Hippocampal formation (tissue), 2 donors: ENCODE data around the gene CMTM8.

Experiments
- DNase-seq, 2 donors: peaks; one replicate each; lab custom pipeline; 2025; lab: John Stamatoyannopoulos, UW

Gene CMTM8

GRCh38 chr3:32229565-32229964 is 8.9 kb upstream of the CMTM8 start:
- no peak for DNase-seq

DNA sequence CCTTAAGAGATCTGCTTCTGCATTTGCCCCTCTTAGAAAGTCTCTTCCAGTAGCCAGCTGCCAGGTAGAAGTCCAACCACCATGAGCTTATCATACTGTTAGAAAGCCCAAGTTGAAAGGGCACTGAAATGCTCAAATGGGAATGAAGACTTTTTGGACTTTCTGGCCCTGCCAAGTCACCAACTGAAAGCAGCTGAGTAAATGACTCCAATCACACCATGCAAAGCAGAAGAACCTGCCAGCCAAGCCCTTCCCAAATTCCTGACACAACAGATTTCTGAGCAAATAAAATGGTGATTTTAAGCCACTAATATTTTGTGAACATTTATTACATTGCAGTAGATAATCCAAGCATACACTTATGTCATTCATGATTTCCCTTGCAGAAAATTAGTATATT is 2.1 kb upstream of the CMTM8 start:
- no peak for DNase-seq

DNA sequence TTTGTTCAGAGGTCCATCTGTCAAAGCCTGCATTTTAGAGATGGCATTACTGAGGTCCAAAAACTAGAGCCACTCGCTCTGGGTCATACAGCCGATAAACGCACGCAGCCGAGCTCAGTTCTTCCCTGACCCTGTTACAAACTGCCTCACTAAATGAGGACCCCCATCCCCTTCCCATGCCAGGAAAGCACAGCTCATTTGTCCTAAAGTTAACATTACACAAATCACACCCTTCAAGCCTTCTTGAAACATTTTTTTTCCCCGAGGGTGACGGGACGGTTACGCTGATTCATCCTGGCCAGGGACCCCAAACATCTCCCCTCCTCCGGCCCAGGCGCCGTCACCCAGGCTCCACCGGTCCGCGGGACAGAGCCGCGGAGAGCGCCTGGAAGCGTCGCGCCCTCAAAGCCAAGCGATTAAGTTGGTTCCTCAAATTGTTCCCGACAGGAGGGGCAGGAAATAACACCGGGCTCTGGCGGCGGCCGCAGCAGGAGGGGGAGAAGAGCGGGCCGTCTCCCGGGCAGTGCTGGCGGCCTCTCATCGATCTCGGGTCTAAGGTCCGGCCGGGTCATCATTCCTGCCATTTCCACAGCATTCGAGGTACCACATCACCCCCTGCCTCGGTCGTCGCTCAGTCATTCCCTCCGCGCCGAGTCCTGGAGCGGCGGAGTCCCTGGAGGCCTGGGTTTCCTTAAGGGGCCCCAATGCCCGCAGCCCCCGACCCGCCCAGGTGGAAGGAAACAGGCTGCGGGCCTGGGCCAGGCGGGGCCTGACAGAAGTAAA is 619 bp upstream of the CMTM8 start:
- no peak for DNase-seq

- no peak for DNase-seq
Measured at GRCh38 chr3:32239307-32240158, 1.1 kb downstream of the CMTM8 start.

GRCh38 chr3:32240159-32240545 is 1.7 kb downstream of the CMTM8 start:
- DNase-seq, result no peak

DNA sequence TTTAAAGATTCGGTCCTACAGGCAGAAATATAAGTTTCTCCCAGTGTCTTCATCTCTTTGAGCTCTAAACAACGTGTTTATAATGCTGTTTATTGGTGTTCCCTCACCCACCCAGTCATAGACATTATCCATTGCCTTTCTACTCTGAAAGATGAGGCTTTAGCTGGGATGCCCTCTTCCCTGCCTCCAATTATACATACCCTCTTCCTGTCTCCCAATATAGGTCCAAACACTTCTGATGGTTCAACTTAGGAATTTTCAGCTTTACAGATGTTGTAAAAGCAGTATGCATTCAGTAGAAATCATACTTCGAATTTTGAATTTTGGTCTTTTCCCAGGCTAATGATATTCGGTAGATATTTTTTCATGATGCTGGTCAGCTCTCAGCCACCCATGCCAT is 2.6 kb downstream of the CMTM8 start:
- no peak for DNase-seq

DNA sequence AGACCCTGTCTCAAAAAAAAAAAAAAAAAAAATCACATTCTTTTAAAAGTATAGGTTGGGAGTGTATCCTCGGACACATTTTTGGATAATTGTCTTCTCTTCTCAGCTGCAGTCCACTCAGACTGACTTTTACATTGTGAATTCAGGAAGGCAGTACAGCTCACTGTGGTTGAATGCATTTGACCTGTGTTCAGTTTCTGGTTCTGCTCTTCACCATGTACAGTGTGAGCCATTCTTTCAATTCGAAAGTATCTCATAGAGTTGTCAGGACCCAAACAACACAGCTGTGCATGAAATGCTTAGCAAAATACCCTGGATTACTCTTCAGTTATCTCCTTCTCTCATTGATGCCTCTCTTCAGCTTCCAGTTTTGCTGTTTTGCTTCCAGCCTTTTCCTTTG is 5.0 kb downstream of the CMTM8 start:
- DNase-seq, result no peak

DNA sequence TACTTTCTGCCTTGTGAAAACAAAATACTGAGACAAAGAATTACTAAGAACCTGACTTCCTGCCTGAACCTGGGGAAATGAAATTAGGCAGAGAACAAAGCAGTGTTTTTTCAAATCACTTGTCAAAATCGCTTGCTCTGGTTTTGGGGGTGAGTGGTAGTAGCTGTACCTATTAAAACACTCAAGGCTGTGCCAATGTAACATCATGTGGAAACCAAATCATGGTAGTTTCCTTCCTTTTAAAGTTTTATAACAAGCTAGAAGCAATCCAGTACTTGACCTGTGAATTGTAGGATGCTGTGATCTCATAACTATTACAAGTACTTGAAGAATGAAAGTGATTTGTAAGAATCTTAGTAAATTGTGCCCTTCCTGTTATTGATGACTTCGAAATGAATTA is 6.7 kb downstream of the CMTM8 start:
- no peak for DNase-seq

- no peak for DNase-seq
Measured at GRCh38 chr3:32246079-32246675, 7.7 kb downstream of the CMTM8 start.

DNA sequence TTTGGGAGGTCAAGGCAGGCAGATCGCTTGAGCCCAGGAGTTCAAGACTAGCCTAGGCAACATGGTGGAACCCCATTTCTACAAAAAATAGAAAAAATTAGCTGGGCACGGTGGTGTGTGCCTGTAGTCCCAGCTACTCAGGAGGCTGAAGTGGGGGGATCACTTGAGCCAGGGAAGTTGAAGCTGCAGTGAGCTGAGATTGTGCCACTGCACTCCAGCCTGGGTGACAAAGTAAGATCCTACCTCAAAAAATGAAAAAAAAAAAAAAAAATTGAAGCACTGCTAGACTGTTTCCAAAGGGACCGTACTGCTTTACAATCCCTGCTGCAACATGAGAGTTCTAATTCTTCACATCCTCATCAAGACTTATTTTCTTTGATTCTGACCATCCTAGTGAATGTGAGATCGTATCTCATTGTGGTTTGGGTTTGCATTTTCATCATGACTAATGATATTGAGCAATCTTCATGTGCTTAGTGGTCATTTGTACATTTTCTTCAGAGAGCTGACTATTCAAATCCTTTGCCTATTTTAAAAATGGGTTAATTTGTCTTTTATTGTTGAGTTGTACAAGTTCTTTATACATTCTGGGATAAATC is 10.8 kb downstream of the CMTM8 start:
- DNase-seq, result no peak

DNA sequence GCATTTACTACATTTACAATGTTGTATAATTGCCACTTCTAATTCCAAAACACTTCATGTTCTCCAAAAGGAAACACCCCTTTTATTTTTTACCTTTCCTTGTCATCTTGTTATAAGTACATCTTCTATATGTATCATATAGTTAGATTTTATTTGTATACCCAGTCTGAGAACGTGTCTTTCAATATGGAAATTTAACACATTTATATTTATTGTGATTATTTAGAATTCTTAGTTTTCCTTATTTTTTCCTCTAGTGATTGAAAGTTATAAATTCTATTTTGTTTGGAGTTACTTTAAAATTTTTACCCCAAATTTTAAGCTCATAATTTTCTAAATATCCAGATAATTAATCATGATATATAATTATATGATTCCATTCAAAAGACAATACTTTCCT is 15.8 kb downstream of the CMTM8 start:
- DNase-seq, result no peak

- DNase-seq, result no peak
Measured at GRCh38 chr3:32255345-32255744, 16.9 kb downstream of the CMTM8 start.

GRCh38 chr3:32256206-32256605 is 17.7 kb downstream of the CMTM8 start:
- DNase-seq, result no peak

GRCh38 chr3:32257042-32257441 is 18.6 kb downstream of the CMTM8 start:
- no peak for DNase-seq

- no peak for DNase-seq
Measured at GRCh38 chr3:32257641-32258438, 19.4 kb downstream of the CMTM8 start.

GRCh38 chr3:32258869-32259268 is 20.4 kb downstream of the CMTM8 start:
- DNase-seq, result no peak

DNA sequence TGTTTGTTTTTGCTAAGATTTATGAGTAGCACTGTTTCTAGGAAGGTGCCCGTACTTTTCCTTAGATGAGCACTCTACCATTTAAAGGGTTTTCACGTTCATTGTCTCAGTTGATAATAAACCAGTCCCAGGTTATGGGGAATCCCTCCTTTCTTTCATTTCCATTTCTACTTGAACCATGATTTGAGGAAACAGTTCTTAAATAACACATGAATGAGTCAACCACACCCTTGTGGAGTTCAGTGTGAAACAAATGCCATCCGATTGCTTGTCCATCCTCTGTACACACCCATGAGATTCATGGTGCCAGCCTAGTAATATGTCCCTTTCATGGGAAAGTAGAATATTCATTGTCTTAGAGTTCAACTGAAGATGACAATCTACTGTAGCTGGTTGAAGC is 23.1 kb downstream of the CMTM8 start:
- no peak for DNase-seq

GRCh38 chr3:32262201-32262600 is 23.7 kb downstream of the CMTM8 start:
- DNase-seq, result no peak

DNA sequence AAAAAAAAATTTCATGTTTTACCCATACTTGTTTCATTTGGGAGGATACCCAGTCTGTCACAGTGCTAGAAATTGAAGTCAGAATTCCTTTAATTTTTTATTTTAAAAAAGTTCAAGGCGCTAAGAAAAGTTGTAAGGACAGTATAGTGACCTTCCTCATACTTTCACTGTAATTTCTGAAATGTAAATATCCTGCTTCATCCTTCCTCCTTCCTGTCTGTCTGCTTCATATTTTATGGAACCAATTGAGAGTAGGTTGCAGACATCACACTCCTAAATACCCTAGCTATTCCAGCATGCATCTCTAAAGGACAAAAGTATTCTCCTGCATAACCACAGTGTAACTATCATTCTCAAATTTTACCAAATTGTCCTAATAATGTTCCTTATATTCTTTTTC is 35.8 kb downstream of the CMTM8 start:
- DNase-seq, result no peak

GRCh38 chr3:32275506-32275905 is 37.0 kb downstream of the CMTM8 start:
- no peak for DNase-seq

GRCh38 chr3:32276279-32276841 is 37.9 kb downstream of the CMTM8 start:
- no peak for DNase-seq
